ENCODE data around the gene A4GALT. TPM values are rescaled to one million over a fixed set of nuclear protein-coding genes. Genes with fewer than 3 reads are reported as not detected.

A4GALT gene
- total RNA-seq, 3 donors from 2014 or later, result 4.0 to 29.8 (median 9.3) TPM

DNA sequence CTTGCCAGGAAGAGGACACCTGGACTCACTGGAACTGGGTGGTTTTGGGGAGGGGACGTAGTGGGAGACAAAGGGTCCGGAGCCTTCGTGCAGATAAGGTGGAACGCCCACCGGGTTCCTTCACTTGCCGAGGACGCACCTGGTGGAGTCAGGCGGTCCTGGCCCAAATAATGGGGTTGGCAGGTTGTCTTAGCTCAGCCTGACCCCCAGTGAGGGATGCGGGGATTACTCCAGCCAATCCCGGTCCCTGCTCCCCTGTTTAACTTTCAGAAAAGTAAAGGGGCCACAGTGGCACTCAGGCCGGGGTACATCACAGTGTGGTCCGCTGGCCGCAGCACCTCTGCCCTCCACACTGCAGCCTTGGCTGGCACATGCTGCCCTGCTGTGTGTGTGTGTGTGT lies 18.0 kb downstream of the A4GALT start:
- H3K4me1 ChIP-seq (ENCODE audit: low read depth), result peaks cover 2% of the 10 kb centered on the region
- no peaks in the 10 kb centered on the region for H3K9me3 ChIP-seq
- no peak for ATAC-seq
- H3K4me3 ChIP-seq, result no peak overlapping the region
- intact Hi-C loops (cut with DNase I, micrococcal nuclease), result no loop called here
- no peaks in the 10 kb centered on the region for H3K36me3 ChIP-seq (ENCODE audit: low read depth)
- DNase-seq, result no peak
- TF ChIP-seq, protein P1, sequence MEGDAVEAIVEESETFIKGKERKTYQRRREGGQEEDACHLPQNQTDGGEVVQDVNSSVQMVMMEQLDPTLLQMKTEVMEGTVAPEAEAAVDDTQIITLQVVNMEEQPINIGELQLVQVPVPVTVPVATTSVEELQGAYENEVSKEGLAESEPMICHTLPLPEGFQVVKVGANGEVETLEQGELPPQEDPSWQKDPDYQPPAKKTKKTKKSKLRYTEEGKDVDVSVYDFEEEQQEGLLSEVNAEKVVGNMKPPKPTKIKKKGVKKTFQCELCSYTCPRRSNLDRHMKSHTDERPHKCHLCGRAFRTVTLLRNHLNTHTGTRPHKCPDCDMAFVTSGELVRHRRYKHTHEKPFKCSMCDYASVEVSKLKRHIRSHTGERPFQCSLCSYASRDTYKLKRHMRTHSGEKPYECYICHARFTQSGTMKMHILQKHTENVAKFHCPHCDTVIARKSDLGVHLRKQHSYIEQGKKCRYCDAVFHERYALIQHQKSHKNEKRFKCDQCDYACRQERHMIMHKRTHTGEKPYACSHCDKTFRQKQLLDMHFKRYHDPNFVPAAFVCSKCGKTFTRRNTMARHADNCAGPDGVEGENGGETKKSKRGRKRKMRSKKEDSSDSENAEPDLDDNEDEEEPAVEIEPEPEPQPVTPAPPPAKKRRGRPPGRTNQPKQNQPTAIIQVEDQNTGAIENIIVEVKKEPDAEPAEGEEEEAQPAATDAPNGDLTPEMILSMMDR (IDR thresholded peaks at IDR 0.05), result no peak

DNA sequence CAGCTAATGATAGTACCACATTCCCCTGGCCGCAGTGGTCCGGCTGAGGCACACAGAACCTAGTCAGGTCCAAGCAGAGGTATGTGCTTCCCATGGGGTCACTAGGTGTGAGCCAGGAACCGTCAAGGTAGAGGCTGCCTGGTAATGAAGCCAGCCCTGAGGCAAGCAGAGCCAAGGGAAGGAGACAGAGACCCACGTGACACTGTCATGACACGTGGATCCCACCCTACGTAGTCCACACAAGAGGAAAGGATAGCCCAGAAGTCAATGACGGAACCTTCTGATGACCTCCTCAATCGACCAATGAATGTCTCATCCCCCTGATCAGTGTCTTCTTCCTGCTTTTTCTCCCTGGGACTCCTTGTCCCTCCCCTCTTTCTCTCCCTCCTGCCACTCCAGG lies 19.0 kb downstream of the A4GALT start:
- TF ChIP-seq, protein P1 (IDR thresholded peaks at IDR 0.05), result no peak
- Histone ChIP-seq H3K36me3 (ENCODE audit: low read depth) (no peaks in the 10 kb centered on the region), H3K4me3 (no peak overlapping the region), H3K9me3 (no peaks in the 10 kb centered on the region), H3K4me1 (ENCODE audit: low read depth) (peaks cover 2% of the 10 kb centered on the region)
- intact Hi-C loops (cut with DNase I, micrococcal nuclease), result no loop called here
- no peak for ATAC-seq
- DNase-seq, result no peak

DNA sequence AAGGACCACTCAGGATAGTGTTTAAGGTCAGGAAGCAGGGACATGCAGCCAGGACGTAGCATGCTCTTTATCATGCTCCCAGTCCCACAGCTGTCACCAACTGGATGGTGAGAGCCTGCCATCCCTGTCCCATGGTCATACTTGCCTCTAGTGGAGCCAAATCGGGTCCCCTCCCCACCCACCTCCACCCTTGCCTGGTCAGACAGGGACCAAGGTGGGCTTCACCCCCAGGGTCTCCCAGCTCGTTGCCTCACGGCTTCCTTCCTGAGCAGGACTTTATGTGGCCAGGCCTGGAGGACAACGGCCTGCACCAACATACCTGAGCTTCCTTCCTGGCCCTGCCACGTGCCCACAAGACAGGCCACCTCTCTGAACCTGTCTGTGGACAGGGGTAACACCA lies 19.8 kb downstream of the A4GALT start:
- no peaks in the 10 kb centered on the region for H3K9me3 ChIP-seq
- DNase-seq (no peak), ATAC-seq (no peak)
- TF ChIP-seq, protein P1 (IDR thresholded peaks at IDR 0.05), result no peak
- no peaks in the 10 kb centered on the region for H3K36me3 ChIP-seq (ENCODE audit: low read depth)
- intact Hi-C loops (cut with DNase I, micrococcal nuclease), result no loop called here
- peaks cover 2% of the 10 kb centered on the region for H3K4me1 ChIP-seq (ENCODE audit: low read depth)
- H3K4me3 ChIP-seq, result no peak overlapping the region

DNA sequence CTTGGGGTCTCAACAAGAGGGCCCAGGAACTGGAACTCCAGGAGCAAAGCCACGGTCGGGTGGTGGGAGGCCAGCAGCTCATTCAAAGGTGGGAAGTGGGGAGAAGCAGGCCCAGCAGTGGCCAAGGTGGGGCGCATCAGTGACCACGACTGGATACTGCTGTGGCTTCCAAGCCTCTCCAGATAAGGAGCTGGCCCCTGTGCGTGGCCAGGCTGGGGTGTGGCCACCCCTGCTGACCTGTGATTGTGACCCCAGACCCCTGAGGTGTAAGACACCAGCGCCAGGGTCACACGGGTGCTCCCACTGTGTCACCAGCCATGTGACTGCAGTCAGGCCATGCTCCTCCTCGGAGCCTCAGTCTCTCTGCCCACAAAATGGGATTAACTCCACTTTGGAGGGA lies 20.3 kb downstream of the A4GALT start:
- intact Hi-C loops (cut with DNase I, micrococcal nuclease), result no loop called here
- Histone ChIP-seq H3K4me1 (ENCODE audit: low read depth) (peaks cover 2% of the 10 kb centered on the region), H3K36me3 (ENCODE audit: low read depth) (no peaks in the 10 kb centered on the region), H3K9me3 (no peaks in the 10 kb centered on the region), H3K4me3 (no peak overlapping the region)
- ATAC-seq, result no peak
- TF ChIP-seq, protein P1 (IDR thresholded peaks at IDR 0.05), result no peak
- no peak for DNase-seq

DNA sequence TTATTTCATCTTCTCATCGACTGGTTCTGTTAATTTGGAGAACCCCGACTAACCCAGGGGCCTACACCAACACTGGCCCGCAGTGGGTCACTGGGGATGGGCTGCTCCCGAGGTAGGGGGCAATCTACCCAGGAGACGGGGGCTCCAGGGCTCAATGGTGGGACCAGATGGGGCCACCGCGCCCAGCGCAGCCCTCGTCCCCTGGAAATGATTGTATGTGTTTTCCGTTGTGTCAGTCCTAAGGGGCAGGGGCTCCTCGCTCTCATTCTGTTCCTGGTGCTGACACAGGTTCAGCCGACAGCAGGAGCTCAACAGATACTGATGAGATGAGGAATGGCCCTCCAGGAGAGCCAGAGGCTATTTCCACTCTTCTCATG lies 20.7 kb downstream of the A4GALT start:
- Histone ChIP-seq H3K36me3 (ENCODE audit: low read depth) (no peaks in the 10 kb centered on the region), H3K4me1 (ENCODE audit: low read depth) (peaks cover 2% of the 10 kb centered on the region), H3K9me3 (no peaks in the 10 kb centered on the region), H3K4me3 (no peak overlapping the region)
- no peak for ATAC-seq
- peak in 1 of 3 donors; percentile 19 for DNase-seq
- intact Hi-C loops (cut with DNase I, micrococcal nuclease), result no loop called here
- TF ChIP-seq, protein P1 (IDR thresholded peaks at IDR 0.05), result no peak
